CD4-positive, alpha-beta memory T cell (primary cell): ENCODE measurements around the gene SYNGR4. TPM values are rescaled to one million over a fixed set of nuclear protein-coding genes. Genes with fewer than 3 reads are reported as not detected.
A peak's percentile ranks its signal among the peaks of the same experiment; 100 is the strongest.

Source experiments
- CTCF ChIA-PET: fragments of 350-600 bp; sonication (Branson Sonifier 250); formaldehyde crosslinking; loops from one replicate; lab custom pipeline; 2021; ENCODE audit warnings: inconsistent platforms; ENCODE audit not compliant: partially characterized antibody; lab: Charles Lee
- POLR2A ChIA-PET: fragments of 350-600 bp; sonication (Branson Sonifier 250); formaldehyde crosslinking; loops from one replicate; lab custom pipeline; 2021; ENCODE audit not compliant: partially characterized antibody; lab: Charles Lee
- DNase-seq, 5 donors: peaks; one replicate each; pipeline versions ENCODE4 v3.0.0 to v3.0.0-alpha.2; 2020 to 2022; ENCODE audit warnings: mixed read lengths in 1 of 5
- H3K27ac ChIP-seq: one replicate; pipeline ENCODE4 v1.7.0; 2013; ENCODE audit warnings: low read depth, low read length
- H3K27me3 ChIP-seq: 2 replicates; pipeline ENCODE4 v1.7.0; 2013; ENCODE audit warnings: mild to moderate bottlenecking, low read length, moderate library complexity; ENCODE audit not compliant: insufficient read depth
- H3K36me3 ChIP-seq: 2 replicates; pipeline ENCODE4 v1.7.0; 2013; ENCODE audit warnings: mild to moderate bottlenecking, low read length, moderate library complexity; ENCODE audit not compliant: insufficient read depth
- H3K4me1 ChIP-seq: 2 replicates; pipeline ENCODE4 v1.7.0; 2013; ENCODE audit warnings: mild to moderate bottlenecking, low read length, moderate library complexity; ENCODE audit not compliant: insufficient read depth
- H3K4me3 ChIP-seq, 2 donors: one replicate each; pipeline ENCODE4 v1.7.0; 2013; ENCODE audit warnings: low read length in 2 of 2, mild to moderate bottlenecking in 1 of 2
- H3K9me3 ChIP-seq, 2 donors: one replicate each; pipeline ENCODE4 v1.7.0; 2013; ENCODE audit warnings: low read length in 2 of 2, control low read depth in 1 of 2; ENCODE audit not compliant: control insufficient read depth in 1 of 2
- H3K27ac Mint-ChIP-seq, 7 donors: one replicate each; pipeline ENCODE4 v1.8.0; 2020 to 2021; ENCODE audit warnings: mixed read lengths in 7 of 7, mild to moderate bottlenecking in 6 of 7, inconsistent platforms in 3 of 7, moderate library complexity in 3 of 7
- H3K27me3 Mint-ChIP-seq, 2 donors: one replicate each; pipeline ENCODE4 v1.8.0; 2020 to 2021; ENCODE audit warnings: mixed read lengths in 2 of 2
- H3K36me3 Mint-ChIP-seq, 2 donors: one replicate each; pipeline ENCODE4 v1.8.0; 2020 to 2021; ENCODE audit warnings: mixed read lengths in 2 of 2, inconsistent platforms in 1 of 2, mild to moderate bottlenecking in 1 of 2
- H3K4me1 Mint-ChIP-seq, 4 donors: one replicate each; pipeline ENCODE4 v1.8.0; 2020 to 2021; ENCODE audit warnings: mixed read lengths in 4 of 4, mild to moderate bottlenecking in 1 of 4
- H3K4me3 Mint-ChIP-seq, 8 donors: one replicate each; pipeline ENCODE4 v1.8.0; 2020 to 2021; ENCODE audit warnings: mixed read lengths in 8 of 8, mild to moderate bottlenecking in 7 of 8, moderate library complexity in 6 of 8, inconsistent platforms in 3 of 8
- H3K9me3 Mint-ChIP-seq, 8 donors: one replicate each; pipeline ENCODE4 v1.8.0; 2020 to 2021; ENCODE audit warnings: mixed read lengths in 8 of 8, mild to moderate bottlenecking in 5 of 8, inconsistent platforms in 3 of 8, moderate library complexity in 1 of 8
- intact Hi-C: fragments of 100-400 bp; cut with micrococcal nuclease; formaldehyde crosslinking; loops from one replicate; pipeline ENCODE4 v1.15.1; 2023
- polyA plus RNA-seq, 2 donors: library from polyadenylated mRNA; unstranded; fragments of 300-500 nt; fragmentation: Illumina TruSeq; gene quantifications; one replicate each; pipeline ENCODE4 v1.2.3, GENCODE V29; 2021
- total RNA-seq, 2 experiments: library from RNA; stranded (reverse); gene quantifications; one replicate each; pipeline ENCODE4 v1.2.3, GENCODE V29; 2021

SYNGR4 gene
- total and polyA plus RNA-seq, 4 experiments from 2014 or later, result not detected

GRCh38 chr19:48341515-48342413 lies 22.4 kb upstream of the SYNGR4 start:
- POLR2A ChIA-PET, result interaction anchor here (0.8 to 1.0 kb wide), 2 partner anchors 9 to 21 kb away, joined by 3 read pairs; no protein-coding TSS in a partner anchor
- DNase-seq, result no peak
- no peaks in the 10 kb centered on the region for H3K9me3 Mint-ChIP-seq

DNA sequence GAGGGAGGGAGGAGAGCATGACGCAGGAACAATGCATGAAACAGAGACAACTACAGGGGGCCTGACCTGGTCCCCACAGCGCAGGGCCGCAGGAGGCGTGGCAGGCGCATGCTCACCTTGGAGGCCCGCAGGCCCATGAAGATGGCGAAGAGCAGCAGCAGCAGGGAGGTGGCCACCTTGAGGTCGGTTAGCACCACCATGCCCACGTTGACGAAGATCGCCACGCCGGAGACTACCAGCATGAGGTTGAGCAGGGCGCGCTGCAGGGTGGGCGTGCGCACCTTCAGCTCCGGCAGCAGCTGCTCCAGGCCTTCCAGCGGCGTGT lies 21.8 kb upstream of the SYNGR4 start:
- ChIA-PET POLR2A (no interaction called here), CTCF (no interaction called here)
- no peaks in the 10 kb centered on the region for H3K27me3 Mint-ChIP-seq
- H3K9me3 ChIP-seq, result no peaks in the 10 kb centered on the region
- no peak overlapping the region for H3K27ac ChIP-seq
- no peak for DNase-seq
- no peaks in the 10 kb centered on the region for H3K4me1 Mint-ChIP-seq
- no peaks in the 10 kb centered on the region for H3K27me3 ChIP-seq
- intact Hi-C loops, result no loop called here
- no peak overlapping the region for H3K27ac Mint-ChIP-seq
- H3K36me3 ChIP-seq, result no peaks in the 10 kb centered on the region
- H3K36me3 Mint-ChIP-seq, result peaks cover 3 to 10% of the 10 kb centered on the region in 2 donors
- no peaks in the 10 kb centered on the region for H3K9me3 Mint-ChIP-seq
- no peak overlapping the region for H3K4me3 Mint-ChIP-seq
- no peaks in the 10 kb centered on the region for H3K4me1 ChIP-seq
- no peak overlapping the region for H3K4me3 ChIP-seq

More at GRCh38 chr19:48341515-48342413, 22.4 kb upstream of the SYNGR4 start:
- no peaks in the 10 kb centered on the region for H3K9me3 ChIP-seq
- CTCF ChIA-PET, result interaction anchor here (1.0 kb wide), 1 partner anchor 75 kb away, joined by 3 read pairs; no protein-coding TSS in a partner anchor
- Mint-ChIP-seq H3K27me3 (no peaks in the 10 kb centered on the region), H3K4me1 (no peaks in the 10 kb centered on the region), H3K27ac (no peak overlapping the region), H3K4me3 (no peak overlapping the region), H3K36me3 (peaks cover 3 to 10% of the 10 kb centered on the region in 2 donors)
- no peaks in the 10 kb centered on the region for H3K27me3 ChIP-seq
- H3K27ac ChIP-seq, result no peak overlapping the region
- no peaks in the 10 kb centered on the region for H3K36me3 ChIP-seq
- H3K4me3 ChIP-seq, result no peak overlapping the region
- intact Hi-C loops, result no loop called here
- no peaks in the 10 kb centered on the region for H3K4me1 ChIP-seq

GRCh38 chr19:48342841-48343540 lies 21.2 kb upstream of the SYNGR4 start:
- Mint-ChIP-seq H3K27me3 (no peaks in the 10 kb centered on the region), H3K27ac (no peak overlapping the region), H3K9me3 (no peaks in the 10 kb centered on the region), H3K4me1 (no peaks in the 10 kb centered on the region), H3K36me3 (peaks cover 3 to 10% of the 10 kb centered on the region in 2 donors), H3K4me3 (no peak overlapping the region)
- Histone ChIP-seq H3K4me1 (no peaks in the 10 kb centered on the region), H3K4me3 (no peak overlapping the region), H3K36me3 (no peaks in the 10 kb centered on the region), H3K9me3 (no peaks in the 10 kb centered on the region), H3K27me3 (no peaks in the 10 kb centered on the region), H3K27ac (no peak overlapping the region)
- ChIA-PET CTCF (no interaction called here), POLR2A (no interaction called here)
- intact Hi-C loops, result no loop called here
- DNase-seq, result no peak

- H3K27me3 Mint-ChIP-seq, result no peaks in the 10 kb centered on the region
- DNase-seq, result no peak
- Histone ChIP-seq H3K36me3 (no peaks in the 10 kb centered on the region), H3K27ac (no peak overlapping the region), H3K4me1 (no peaks in the 10 kb centered on the region), H3K27me3 (no peaks in the 10 kb centered on the region), H3K4me3 (no peak overlapping the region), H3K9me3 (no peaks in the 10 kb centered on the region)
- H3K9me3 Mint-ChIP-seq, result no peaks in the 10 kb centered on the region
- H3K36me3 Mint-ChIP-seq, result peaks cover 7 to 10% of the 10 kb centered on the region in 2 donors
- POLR2A ChIA-PET, result no interaction called here
- intact Hi-C loops, result no loop called here
- H3K27ac Mint-ChIP-seq, result no peak overlapping the region
- H3K4me1 Mint-ChIP-seq, result peaks cover 0 to 2% (median 0%) of the 10 kb centered on the region in 4 donors
- CTCF ChIA-PET, result no interaction called here
- no peak overlapping the region for H3K4me3 Mint-ChIP-seq
These were observed 19.3 kb upstream of the SYNGR4 start for GRCh38 chr19:48344892-48345291.

- peaks cover 7 to 11% of the 10 kb centered on the region in 2 donors for H3K36me3 Mint-ChIP-seq
- H3K9me3 ChIP-seq, result no peaks in the 10 kb centered on the region
- H3K27me3 ChIP-seq, result no peaks in the 10 kb centered on the region
- no peaks in the 10 kb centered on the region for H3K9me3 Mint-ChIP-seq
- DNase-seq, result no peak
- H3K27ac Mint-ChIP-seq, result peak overlapping the region in 2 of 7 donors; percentile 60 to 77
- H3K4me1 Mint-ChIP-seq, result peaks cover 0 to 4% (median 2%) of the 10 kb centered on the region in 4 donors
- no peaks in the 10 kb centered on the region for H3K27me3 Mint-ChIP-seq
- H3K4me1 ChIP-seq, result no peaks in the 10 kb centered on the region
- H3K36me3 ChIP-seq, result no peaks in the 10 kb centered on the region
- ChIA-PET CTCF (no interaction called here), POLR2A (no interaction called here)
- intact Hi-C loops, result no loop called here
- H3K4me3 Mint-ChIP-seq, result no peak overlapping the region
- H3K27ac ChIP-seq, result no peak overlapping the region
- H3K4me3 ChIP-seq, result no peak overlapping the region
These were observed 18.0 kb upstream of the SYNGR4 start for GRCh38 chr19:48346191-48346590.

GRCh38 chr19:48348045-48348444 lies 16.1 kb upstream of the SYNGR4 start:
- Mint-ChIP-seq H3K27me3 (no peaks in the 10 kb centered on the region), H3K4me3 (no peak overlapping the region), H3K9me3 (no peaks in the 10 kb centered on the region), H3K4me1 (peaks cover 0 to 9% (median 4%) of the 10 kb centered on the region in 4 donors), H3K36me3 (peaks cover 5 to 7% of the 10 kb centered on the region in 2 donors), H3K27ac (peak overlapping the region in 1 of 7 donors; percentile 42)
- Histone ChIP-seq H3K4me1 (no peaks in the 10 kb centered on the region), H3K36me3 (no peaks in the 10 kb centered on the region), H3K4me3 (no peak overlapping the region), H3K9me3 (no peaks in the 10 kb centered on the region), H3K27me3 (no peaks in the 10 kb centered on the region), H3K27ac (no peak overlapping the region)
- ChIA-PET CTCF (interaction anchor here (1.1 kb wide), 1 partner anchor 14 kb away, joined by 5 read pairs; no protein-coding TSS in a partner anchor), POLR2A (no interaction called here)
- no peak for DNase-seq
- intact Hi-C loops, result no loop called here

GRCh38 chr19:48348737-48349136 lies 15.4 kb upstream of the SYNGR4 start:
- Mint-ChIP-seq H3K4me3 (no peak overlapping the region), H3K9me3 (no peaks in the 10 kb centered on the region), H3K27me3 (no peaks in the 10 kb centered on the region), H3K27ac (no peak overlapping the region), H3K4me1 (peaks cover 0 to 9% (median 4%) of the 10 kb centered on the region in 4 donors), H3K36me3 (peaks cover 2 to 4% of the 10 kb centered on the region in 2 donors)
- Histone ChIP-seq H3K4me1 (no peaks in the 10 kb centered on the region), H3K27me3 (no peaks in the 10 kb centered on the region), H3K36me3 (no peaks in the 10 kb centered on the region), H3K4me3 (no peak overlapping the region), H3K27ac (no peak overlapping the region), H3K9me3 (no peaks in the 10 kb centered on the region)
- ChIA-PET CTCF (interaction anchor here (1.1 to 4.2 kb wide), 3 partner anchors 15 to 235 kb away, joined by 4 to 20 read pairs (median 5); no protein-coding TSS in a partner anchor), POLR2A (no interaction called here)
- DNase-seq, result no peak
- intact Hi-C loops, result no loop called here
